GM19193 (cell line): ENCODE data around the gene PIH1D1.

ENCODE experiments used
- POLR2A ChIP-seq: IDR thresholded peaks from 4 replicates; pipeline ENCODE4 v1.6.1; 2011; ENCODE audit not compliant: insufficient read depth, insufficient read length; ENCODE audit errors: extremely low read depth

The PIH1D1 gene

DNA sequence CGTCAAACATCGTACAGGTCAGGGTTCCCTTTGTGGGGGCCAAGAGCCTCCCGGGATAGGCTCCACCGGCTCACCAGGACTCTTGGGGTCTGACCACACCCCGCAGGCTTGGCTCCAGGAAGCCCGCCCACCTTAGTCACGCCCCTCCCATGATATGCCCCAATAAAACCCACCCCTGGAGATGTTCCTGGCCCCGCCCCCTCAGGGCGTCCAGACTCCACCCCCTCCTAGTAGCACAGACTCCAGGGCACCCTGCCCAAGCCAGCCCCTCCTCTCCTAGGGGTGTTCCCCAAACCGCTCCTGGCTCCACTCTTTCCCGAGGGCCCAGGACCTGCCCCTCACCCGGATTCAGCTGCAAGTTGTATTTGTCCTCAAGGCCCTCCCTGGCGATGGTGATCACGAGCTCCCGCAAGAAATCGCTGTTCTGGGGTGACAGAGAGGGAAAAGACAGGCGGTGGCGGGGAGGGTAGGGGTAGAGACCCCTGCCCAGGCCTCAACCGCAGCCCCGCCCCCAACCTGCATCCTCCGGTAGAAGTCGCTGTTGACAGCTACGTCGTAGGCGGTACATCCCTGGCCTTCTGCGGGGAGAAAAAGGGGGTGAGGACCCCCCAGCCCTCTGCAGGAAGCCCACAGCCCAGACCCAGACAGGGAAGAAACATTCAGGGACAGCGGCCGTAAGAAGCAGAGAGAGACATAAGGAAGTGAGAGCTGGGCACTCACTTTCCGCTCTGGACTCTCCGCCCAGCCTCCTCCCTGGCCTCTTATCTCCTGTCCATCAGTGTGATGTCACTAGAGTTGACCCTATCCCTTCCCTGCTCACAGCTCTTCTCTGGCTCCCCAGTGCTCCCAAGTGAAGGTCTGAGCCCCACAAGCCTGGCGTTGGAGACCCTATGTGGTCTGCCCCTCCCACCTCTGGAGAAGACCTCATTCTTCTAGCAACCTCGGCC lies 3.9 kb downstream of the PIH1D1 start:
- TF ChIP-seq POLR2A = no peak

DNA sequence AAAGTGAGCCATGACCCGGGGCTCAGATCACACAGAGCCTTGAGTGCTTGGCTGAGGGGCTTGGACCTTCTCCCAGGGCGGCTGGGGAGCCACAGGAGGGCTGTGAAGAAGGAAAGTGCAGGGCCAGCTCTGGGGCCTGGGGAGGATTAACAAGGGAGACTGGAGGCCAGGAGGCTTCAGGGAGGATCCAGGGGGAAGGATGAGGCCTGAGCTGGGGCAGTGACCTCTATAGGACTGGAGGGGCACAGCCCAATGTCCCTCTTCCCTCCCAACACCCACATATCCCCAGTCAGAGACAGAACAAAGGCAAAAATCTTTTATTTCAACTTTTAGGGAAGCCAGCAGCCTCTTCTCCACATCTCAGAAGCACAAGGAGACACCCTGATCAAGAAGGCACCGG lies 5.6 kb downstream of the PIH1D1 start:
- TF ChIP-seq POLR2A = no peak

DNA sequence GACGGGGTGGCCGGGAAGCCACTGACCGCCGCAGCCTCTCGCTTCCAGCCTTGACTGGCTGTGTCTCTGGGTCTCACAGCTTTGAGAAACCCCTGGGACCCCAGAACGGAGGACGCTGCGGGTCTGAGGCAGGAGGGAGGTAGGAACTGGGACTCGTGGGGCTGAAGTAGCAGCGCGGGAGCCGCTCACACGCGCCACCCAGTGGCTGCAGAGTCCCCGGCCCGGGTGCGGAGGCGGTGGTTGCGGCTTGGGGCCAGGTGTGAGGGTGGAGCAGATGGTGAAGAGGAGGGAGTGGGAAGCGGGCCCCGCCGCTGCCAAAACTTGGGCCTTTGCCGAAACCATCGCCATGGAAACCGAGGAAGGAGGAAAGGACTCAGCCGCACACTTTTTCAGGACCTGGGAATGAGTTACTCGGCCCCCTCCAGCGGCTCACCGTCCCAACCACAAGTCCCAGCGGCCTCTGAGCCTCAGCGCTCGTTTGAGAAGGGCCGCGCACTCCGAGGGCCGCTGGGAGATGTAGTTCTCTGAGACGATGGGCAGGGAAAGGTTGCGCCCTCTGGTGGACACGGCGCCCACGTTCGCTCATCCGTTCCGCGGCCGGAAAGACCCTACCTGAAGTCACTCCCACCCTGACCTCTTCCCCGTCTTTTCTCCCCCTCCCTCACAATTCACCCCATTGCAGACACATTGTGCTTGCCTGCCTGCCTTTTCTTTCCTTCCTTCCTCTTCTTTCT lies 8.1 kb downstream of the PIH1D1 start:
- no peak for TF ChIP-seq POLR2A

DNA sequence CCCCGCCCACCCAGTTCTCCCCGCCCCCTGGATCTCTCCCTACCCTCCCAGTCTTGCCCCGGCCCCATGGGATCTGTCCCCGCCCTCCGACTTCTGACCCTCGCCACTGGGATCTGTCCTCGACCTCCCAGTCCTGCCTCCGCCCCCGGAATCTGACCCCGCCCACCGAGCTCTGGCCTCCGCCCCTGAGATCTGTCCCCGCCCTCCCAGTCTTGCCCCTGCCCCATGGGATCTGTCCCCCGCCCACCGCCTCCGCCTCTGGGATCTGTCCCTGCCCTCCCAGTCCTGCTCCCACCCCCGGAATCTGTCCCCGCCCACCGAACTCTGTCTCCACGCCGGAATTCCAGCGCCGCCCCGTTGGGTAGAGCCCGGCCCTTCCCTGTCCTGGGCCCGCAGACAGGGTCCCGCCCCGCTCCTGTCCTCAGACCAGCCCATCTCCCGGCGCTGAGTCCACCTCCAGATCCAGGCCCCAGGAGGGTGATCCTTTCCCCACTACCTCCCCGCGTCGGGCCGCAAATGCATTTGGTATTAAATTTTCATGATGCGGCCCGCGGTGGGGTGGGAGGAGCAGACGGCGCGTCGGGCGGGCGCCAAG lies 8.7 kb downstream of the PIH1D1 start:
- TF ChIP-seq POLR2A = no peak

DNA sequence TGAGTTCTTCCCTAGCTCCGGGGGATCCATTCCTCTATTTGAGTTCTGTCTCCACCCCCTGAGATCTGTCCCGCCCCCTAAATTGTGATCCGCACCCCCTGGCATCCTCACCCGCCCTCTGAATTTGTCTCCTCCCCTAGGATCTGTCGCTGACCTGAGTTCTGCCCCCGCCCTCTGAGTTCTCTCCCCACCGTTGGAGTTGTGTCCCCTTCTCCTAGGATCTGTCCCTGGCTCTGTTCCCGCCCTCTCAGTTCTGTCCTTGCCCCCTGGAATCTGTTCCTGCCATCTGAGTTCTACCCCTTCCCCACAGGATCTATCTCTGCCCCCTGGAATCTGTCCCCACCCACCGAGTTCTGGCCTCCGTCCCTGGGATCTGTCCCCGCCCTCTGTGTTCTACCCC lies 9.3 kb downstream of the PIH1D1 start:
- TF ChIP-seq POLR2A = no peak

DNA sequence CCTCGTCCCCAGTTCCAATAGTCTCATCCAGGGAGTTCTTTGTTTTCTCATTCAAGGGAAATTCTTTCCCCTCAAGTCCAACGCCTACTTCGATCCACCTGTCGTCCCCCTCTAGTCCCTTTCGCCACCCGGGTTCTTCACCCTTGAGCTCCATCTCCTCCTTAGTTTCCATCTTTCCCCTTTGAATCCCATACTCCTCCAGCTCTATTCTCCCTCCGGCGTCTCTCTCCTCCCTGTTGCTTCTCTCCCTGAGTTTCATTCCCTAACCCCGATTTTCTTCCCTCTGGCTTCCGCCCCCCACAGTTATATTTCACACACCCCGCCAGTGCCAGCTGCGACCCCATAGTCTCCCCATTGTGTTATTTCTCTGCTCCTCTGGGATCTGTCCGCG lies 9.7 kb downstream of the PIH1D1 start:
- no peak for TF ChIP-seq POLR2A

DNA sequence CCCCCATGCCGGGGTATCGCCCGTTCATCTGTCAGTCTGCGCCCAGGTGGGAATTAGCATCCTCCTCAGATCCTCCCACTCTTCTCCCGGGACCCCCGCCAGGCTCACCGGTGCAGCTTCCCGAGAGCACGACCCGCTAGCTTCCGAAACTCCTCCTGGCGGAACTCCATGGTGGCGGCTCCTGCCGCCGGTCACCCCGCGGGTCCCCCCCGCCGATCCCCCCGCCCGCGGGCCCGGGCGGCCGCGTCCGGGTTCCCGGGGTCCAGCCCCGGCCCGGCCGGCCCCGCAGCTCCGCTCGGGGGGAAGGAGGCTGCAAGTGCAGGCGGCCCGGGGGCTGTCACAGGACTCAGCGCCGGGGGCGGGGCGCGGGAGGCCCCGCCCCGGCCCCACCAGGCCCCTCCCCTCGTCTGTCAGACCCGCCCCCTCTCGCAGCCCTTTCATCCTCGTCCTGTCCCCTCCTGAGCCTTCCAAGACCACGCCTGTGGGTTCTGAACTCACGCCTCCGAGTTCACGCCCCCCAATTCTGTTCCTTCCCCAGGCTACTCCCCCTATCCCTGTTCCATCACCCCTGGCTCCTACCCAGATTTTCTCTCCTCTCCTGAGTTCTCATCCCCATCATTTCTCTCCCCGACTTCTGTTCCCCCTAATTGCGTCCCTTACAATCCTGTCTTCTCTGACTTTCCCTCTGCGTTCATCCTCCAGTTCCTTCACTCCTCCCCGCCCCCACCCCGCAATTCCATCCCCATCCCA lies 10.2 kb downstream of the PIH1D1 start, which contains the start of gene SLC17A7:
SLC17A7 (minus strand) TSS at position 318 of the 750 bp plus-strand sequence; CDS start at position 170, 148 bp downstream.
- no peak for TF ChIP-seq POLR2A

DNA sequence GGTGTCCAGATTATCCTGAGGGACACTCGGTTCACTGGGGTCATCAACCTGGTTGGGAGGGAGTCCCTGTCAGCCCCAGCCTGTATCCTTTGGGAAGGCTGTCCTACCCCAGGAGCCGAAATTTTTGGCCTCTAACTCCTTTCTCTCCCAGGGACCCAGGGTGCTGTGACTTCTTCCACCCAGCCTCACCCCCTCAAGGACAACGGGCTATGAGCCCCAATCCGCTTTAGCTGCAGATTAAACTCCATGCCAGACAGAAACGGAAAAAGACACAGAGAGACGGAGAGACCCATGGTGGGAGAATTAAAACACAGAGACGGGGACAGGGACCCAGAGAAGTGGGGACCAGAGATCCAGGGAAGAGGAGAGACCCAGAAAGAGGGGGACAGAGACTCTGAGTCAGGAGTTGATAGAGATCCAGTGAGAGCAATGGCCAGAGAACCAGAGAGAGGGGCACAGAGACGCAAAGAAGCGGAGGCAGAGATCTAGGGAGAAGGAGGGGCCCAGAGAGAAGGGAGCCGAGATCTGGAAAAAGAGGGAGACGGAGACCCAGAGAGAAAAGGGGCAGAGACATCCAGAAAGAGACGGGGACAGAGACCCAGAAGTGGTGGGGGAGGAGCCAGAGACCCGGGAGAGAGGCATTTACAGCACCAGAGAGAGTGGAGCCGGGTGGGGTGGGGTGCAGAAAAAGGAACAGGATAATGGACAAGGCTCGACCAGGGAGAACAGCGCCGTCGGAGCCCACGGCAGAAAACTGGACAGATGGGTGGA lies 11.0 kb downstream of the PIH1D1 start:
- TF ChIP-seq POLR2A = no peak

DNA sequence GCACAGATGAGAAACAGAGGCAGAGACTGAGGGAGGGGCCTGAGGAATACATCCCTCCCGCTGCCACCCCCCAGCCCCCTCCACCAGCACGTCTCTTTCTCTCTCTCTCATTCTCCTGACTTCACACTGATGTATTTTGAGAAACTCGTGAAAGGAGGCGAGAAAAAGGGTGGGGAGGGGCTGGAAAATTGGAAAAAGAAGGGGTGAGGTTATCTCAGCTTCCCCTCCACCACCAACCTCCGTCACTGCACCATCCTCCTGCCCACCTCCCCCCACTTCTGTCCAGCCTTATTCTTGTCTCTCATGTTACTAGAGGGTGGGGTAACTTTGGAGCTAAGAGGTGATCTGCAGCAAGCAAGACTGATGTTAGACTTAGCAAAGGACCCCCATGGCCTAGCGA lies 11.8 kb downstream of the PIH1D1 start:
- no peak for TF ChIP-seq POLR2A

DNA sequence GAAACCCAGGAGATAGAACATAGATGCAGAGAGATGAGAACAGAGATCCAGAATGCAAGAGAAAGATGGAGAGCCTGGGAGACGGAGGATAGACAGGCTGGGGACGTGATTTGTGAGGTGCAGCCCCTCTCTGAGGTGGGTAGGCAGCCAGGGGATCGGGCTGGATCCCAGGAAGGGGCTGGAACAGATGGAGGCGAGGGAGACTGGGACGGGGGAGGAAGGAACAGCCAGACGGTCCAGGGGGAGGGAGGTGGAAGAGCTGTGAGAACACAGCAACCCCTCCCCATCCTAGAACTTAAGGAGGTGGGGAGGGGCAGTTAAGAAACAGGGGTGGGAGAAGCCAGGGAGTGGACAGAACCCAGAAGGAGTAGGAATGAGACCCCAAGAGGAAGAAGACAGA lies 13.4 kb downstream of the PIH1D1 start:
- no peak for TF ChIP-seq POLR2A

DNA sequence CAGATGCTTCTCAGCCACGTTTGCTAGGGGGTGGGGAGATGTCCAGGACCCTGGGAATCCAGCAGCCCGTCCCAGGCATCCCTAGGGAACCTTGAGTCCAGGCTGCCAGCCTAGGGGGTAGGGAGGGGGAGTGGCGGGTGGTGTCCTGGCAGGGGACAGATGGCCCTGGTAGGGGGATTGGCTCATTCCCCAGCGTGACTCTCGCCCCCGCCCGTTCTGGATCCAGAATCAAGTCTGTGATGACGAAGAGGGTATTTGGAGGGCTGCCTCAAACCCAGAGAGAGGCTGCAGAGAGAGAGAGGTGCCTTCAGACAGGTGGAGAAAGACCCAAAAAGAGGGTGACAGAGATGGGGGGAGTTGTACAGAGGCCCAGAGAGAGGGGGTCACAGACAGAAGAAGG lies 14.4 kb downstream of the PIH1D1 start:
- no peak for TF ChIP-seq POLR2A

DNA sequence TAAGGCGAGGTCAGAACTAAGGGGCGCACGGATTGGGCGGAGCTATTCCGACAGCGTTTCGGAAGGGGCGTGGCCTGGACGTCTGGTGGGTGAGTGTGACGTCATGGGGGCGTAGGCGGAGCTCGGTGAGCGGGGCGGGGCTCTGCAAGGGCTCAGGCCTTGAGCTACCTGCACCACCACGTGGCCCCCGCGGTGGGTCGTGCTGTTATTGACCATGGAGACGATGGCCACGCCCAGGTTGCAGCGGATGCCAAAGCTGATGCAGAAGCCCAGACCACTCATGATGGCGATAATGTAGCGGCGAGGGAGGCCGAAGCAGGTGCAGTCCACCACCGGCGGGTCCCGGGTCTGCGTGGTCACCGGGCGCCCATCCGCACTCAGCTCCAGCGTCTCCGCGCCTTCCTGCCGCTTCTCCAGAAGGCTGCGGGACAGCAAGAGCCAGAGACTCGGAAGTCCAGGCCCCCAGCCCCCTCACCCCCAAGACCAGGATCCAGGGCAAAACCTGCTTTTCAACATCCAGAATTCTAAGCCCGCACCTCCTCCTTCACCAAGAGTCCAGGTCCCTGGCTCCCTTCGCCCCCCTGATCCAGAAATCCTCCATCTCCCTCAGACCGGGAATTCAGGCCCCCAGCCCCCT lies 15.1 kb downstream of the PIH1D1 start:
- no peak for TF ChIP-seq POLR2A

DNA sequence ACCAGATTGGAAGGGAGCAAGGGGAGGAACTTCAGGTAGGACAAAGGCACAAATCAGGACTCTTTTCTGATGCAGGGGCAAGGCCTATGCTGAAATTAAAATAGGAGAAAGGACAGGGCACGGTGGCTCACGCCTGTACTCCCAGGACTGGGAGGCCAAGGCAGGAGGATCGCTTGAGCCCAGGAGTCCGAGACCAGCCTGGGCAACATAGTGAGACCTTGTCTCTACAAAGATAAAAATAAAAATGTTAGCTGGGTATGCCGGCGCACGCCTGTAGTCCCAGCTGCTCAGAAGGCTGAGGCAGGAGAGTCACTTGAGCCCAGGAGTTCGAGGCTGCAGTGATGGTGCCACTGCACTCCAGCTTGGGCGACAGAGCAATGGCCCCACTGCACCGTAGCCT lies 15.9 kb downstream of the PIH1D1 start:
- no peak for TF ChIP-seq POLR2A

DNA sequence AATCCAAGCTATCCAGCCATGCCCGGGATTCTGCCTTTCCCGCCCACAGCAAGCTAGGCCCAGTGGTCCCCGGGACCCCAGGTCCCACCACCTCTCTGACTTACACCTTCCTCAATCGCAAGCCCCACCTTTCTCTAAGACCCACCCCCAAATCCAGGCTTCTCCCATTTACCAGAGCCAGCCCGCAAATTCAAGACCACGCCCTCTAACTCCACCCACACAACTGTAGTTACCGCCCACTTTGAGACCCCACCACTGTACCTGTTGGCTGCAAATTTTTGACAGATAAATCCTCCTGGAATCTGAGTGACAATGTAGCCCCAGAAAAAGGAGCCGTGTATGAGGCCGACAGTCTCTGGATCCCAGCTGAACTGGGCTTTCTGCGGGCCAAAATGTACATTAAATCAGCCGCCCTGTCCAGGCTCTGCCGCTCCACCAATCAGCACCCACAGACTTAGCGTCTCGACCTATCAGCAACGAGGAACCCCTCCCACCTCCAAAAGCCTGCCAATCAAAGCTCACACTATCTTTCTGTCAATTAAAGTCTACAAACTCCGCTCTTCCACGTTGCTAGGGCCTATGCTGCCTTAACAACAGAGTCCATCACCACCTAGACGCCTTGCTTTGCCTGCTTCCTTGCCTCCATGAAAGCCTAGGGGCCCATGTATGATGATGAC lies 16.6 kb downstream of the PIH1D1 start:
- TF ChIP-seq POLR2A = no peak
